GM12878 (cell line): ENCODE results near the gene MRM3. TPM values are rescaled to one million over a fixed set of nuclear protein-coding genes. Genes with fewer than 3 reads are reported as not detected.

ENCODE experiments used
- CHD1 ChIP-seq: IDR thresholded peaks from 2 replicates; pipeline ENCODE4 v1.6.1; 2012; ENCODE audit warnings: low read depth, low read length, improper control_type of control experiment
- CREM ChIP-seq: IDR thresholded peaks from 2 replicates; pipeline ENCODE4 v1.6.1; 2014; ENCODE audit warnings: antibody characterized with exemption, low read depth
- EZH2 ChIP-seq: IDR thresholded peaks from 2 replicates; pipeline ENCODE4 v1.6.1; 2012; ENCODE audit warnings: low read depth, mild to moderate bottlenecking, control low read depth, inconsistent platforms, low read length, borderline replicate concordance; ENCODE audit not compliant: control insufficient read depth
- KDM1A ChIP-seq: fragments of 200-600 bp; sonication (generic); IDR thresholded peaks from 2 replicates; pipeline ENCODE4 v1.6.1; 2016; ENCODE audit warnings: borderline replicate concordance
- NBN ChIP-seq: fragments of 450-650 bp; IDR thresholded peaks from 2 replicates; pipeline ENCODE4 v1.6.1; 2016
- NFYB ChIP-seq: IDR thresholded peaks from 2 replicates; pipeline ENCODE4 v1.6.1; 2011; ENCODE audit warnings: low read depth, mild to moderate bottlenecking, low read length, improper control_type of control experiment, moderate library complexity; ENCODE audit not compliant: insufficient read depth
- SREBF1 ChIP-seq: IDR thresholded peaks from 2 replicates; pipeline ENCODE4 v1.6.1; 2012; ENCODE audit warnings: mild to moderate bottlenecking, low read length
- SREBF2 ChIP-seq: IDR thresholded peaks from 2 replicates; pipeline ENCODE4 v1.6.1; 2012; ENCODE audit warnings: mild to moderate bottlenecking, low read length
- SRF ChIP-seq, 2 experiments: IDR thresholded peaks; 2 replicates each; pipeline ENCODE4 v1.6.1; 2011; ENCODE audit warnings: low read depth in 2 of 2, low read length in 2 of 2, mild to moderate bottlenecking in 1 of 2, moderate library complexity in 1 of 2
- SUPT20H ChIP-seq: IDR thresholded peaks from 2 replicates; pipeline ENCODE4 v1.6.1; 2011; ENCODE audit warnings: low read depth, mild to moderate bottlenecking, low read length, moderate library complexity, borderline replicate concordance; ENCODE audit not compliant: control insufficient read depth
- YY1 ChIP-seq: IDR thresholded peaks from 2 replicates; pipeline ENCODE4 v1.6.1; 2011; ENCODE audit warnings: low read depth, mild to moderate bottlenecking, low read length
- ZNF384 ChIP-seq: IDR thresholded peaks from 2 replicates; pipeline ENCODE4 v1.6.1; 2012; ENCODE audit warnings: low read depth, mild to moderate bottlenecking, low read length, improper control_type of control experiment, borderline replicate concordance
- ZSCAN29 ChIP-seq: fragments of 450-650 bp; IDR thresholded peaks from 2 replicates; pipeline ENCODE4 v1.6.1; 2017; ENCODE audit warnings: mild to moderate bottlenecking, moderate library complexity
- ZZZ3 ChIP-seq: IDR thresholded peaks from 2 replicates; pipeline ENCODE4 v1.6.1; 2011; ENCODE audit warnings: low read depth; ENCODE audit not compliant: control insufficient read depth, insufficient read length
- polyA plus RNA-seq, 11 experiments: library from polyadenylated mRNA; depleted of rRNA in 4 of 11; unstranded in 6 of 11; stranded (reverse) in 5 of 11; fragments of >200 nt; fragmentation: Nextera tagmentation in 4 of 11; fragmentation: Illumina TruSeq in 1 of 11; extraction: Ambion mirVana in 4 of 11; extraction: Trizol in 1 of 11; gene quantifications; 1 replicate in 1 of 11; 2 replicates in 10 of 11; pipeline versions ENCODE4 v1.2.1 to v1.2.3, GENCODE V29; 2011 to 2016; ENCODE audit warnings: inconsistent platforms in 2 of 11, missing spikeins in 2 of 11, low read depth in 1 of 11
- total RNA-seq, 4 experiments: library from RNA; depleted of rRNA in 3 of 4; stranded (reverse); fragments of >200 nt in 3 of 4; fragmentation: Illumina TruSeq in 1 of 4; extraction: Trizol in 1 of 4; gene quantifications; 2 replicates each; pipeline versions ENCODE4 v1.2.1 to v1.2.3, GENCODE V29; 2013 to 2021
- TF ChIP-seq, protein P1 (sequence below): fragments of 450-650 bp; IDR thresholded peaks from 2 replicates; pipeline ENCODE4 v1.6.1; 2016; ENCODE audit warnings: mild to moderate bottlenecking
- TF ChIP-seq, protein P2 (sequence below): fragments of 450-650 bp; IDR thresholded peaks from 2 replicates; pipeline ENCODE4 v1.6.1; 2017; ENCODE audit warnings: borderline replicate concordance
- TF ChIP-seq, protein P3 (sequence below): IDR thresholded peaks from 2 replicates; pipeline ENCODE4 v1.6.1; 2012; ENCODE audit warnings: mild to moderate bottlenecking, low read depth, low read length
- TF ChIP-seq, protein P4 (sequence below): fragments of 450-650 bp; conservative IDR thresholded peaks from 2 replicates; pipeline ENCODE4 v1.6.1; 2017; ENCODE audit warnings: mild to moderate bottlenecking, moderate library complexity

Gene MRM3
- total and polyA plus RNA-seq, 10 of the 15 experiments (the other 5 are each of a cell fraction or from before 2014, with no cell fraction given), result 2.3 to 48.9 (median 26.6) TPM

DNA sequence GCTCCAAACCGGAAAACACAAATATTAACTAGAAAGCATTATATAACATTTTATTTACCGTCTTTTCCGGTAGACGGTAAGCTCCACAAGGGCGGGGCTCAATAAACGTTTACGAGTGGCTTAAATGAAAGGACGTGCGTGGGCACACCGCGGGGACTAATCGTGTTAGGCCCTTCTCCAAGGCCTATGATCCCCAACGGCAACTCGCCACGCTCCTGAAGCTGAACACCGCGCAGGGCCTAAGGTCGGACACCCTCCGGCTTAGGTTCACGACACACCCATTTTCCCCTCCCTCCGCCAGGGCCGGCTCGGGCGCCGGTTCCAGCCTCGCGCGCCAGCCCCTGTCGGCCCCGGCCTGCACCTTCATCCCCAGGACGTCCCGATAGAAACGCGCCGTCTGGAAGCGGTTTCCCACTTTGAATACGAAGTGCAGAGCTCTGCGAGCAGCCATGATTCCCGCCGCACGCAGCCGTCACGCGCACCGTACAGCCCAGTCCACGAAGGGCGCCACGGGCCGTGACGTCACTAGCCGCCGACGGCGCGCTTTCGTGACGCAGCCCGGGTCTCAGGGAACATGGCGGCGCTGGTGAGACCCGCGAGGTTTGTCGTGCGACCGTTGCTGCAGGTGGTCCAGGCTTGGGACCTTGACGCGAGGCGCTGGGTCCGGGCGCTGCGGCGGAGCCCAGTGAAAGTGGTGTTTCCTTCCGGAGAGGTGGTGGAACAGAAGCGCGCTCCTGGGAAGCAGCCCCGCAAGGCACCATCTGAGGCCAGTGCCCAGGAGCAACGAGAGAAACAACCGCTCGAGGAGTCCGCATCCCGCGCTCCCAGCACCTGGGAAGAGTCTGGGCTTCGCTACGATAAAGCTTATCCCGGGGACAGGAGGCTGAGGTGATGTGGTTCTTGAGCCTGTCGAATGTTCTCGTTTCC, at the start of gene MRM3, which contains the start of gene GLOD4 (continued):
- TF ChIP-seq SRF (IDR thresholded peaks at IDR 0.05; ENCODE audit: low read depth in 2 of 2, low read length in 2 of 2), result peak; percentile 86 to 96
- no peak for TF ChIP-seq SREBF1
- TF ChIP-seq, protein P1, sequence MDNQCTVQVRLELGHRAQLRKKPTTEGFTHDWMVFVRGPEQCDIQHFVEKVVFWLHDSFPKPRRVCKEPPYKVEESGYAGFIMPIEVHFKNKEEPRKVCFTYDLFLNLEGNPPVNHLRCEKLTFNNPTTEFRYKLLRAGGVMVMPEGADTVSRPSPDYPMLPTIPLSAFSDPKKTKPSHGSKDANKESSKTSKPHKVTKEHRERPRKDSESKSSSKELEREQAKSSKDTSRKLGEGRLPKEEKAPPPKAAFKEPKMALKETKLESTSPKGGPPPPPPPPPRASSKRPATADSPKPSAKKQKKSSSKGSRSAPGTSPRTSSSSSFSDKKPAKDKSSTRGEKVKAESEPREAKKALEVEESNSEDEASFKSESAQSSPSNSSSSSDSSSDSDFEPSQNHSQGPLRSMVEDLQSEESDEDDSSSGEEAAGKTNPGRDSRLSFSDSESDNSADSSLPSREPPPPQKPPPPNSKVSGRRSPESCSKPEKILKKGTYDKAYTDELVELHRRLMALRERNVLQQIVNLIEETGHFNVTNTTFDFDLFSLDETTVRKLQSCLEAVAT, result 0 out of 2 replicates have a peak, but pooled peaks have one; percentile 18
- TF ChIP-seq, protein P2, sequence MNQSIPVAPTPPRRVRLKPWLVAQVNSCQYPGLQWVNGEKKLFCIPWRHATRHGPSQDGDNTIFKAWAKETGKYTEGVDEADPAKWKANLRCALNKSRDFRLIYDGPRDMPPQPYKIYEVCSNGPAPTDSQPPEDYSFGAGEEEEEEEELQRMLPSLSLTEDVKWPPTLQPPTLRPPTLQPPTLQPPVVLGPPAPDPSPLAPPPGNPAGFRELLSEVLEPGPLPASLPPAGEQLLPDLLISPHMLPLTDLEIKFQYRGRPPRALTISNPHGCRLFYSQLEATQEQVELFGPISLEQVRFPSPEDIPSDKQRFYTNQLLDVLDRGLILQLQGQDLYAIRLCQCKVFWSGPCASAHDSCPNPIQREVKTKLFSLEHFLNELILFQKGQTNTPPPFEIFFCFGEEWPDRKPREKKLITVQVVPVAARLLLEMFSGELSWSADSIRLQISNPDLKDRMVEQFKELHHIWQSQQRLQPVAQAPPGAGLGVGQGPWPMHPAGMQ, result no peak
- TF ChIP-seq ZSCAN29, result no peak
- TF ChIP-seq, protein P3, sequence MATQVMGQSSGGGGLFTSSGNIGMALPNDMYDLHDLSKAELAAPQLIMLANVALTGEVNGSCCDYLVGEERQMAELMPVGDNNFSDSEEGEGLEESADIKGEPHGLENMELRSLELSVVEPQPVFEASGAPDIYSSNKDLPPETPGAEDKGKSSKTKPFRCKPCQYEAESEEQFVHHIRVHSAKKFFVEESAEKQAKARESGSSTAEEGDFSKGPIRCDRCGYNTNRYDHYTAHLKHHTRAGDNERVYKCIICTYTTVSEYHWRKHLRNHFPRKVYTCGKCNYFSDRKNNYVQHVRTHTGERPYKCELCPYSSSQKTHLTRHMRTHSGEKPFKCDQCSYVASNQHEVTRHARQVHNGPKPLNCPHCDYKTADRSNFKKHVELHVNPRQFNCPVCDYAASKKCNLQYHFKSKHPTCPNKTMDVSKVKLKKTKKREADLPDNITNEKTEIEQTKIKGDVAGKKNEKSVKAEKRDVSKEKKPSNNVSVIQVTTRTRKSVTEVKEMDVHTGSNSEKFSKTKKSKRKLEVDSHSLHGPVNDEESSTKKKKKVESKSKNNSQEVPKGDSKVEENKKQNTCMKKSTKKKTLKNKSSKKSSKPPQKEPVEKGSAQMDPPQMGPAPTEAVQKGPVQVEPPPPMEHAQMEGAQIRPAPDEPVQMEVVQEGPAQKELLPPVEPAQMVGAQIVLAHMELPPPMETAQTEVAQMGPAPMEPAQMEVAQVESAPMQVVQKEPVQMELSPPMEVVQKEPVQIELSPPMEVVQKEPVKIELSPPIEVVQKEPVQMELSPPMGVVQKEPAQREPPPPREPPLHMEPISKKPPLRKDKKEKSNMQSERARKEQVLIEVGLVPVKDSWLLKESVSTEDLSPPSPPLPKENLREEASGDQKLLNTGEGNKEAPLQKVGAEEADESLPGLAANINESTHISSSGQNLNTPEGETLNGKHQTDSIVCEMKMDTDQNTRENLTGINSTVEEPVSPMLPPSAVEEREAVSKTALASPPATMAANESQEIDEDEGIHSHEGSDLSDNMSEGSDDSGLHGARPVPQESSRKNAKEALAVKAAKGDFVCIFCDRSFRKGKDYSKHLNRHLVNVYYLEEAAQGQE, result no peak
- TF ChIP-seq YY1, result peak; percentile 100
- no peak for TF ChIP-seq EZH2
- TF ChIP-seq NBN, result peak; percentile 100
- TF ChIP-seq ZNF384, result no peak
- TF ChIP-seq, protein P4, sequence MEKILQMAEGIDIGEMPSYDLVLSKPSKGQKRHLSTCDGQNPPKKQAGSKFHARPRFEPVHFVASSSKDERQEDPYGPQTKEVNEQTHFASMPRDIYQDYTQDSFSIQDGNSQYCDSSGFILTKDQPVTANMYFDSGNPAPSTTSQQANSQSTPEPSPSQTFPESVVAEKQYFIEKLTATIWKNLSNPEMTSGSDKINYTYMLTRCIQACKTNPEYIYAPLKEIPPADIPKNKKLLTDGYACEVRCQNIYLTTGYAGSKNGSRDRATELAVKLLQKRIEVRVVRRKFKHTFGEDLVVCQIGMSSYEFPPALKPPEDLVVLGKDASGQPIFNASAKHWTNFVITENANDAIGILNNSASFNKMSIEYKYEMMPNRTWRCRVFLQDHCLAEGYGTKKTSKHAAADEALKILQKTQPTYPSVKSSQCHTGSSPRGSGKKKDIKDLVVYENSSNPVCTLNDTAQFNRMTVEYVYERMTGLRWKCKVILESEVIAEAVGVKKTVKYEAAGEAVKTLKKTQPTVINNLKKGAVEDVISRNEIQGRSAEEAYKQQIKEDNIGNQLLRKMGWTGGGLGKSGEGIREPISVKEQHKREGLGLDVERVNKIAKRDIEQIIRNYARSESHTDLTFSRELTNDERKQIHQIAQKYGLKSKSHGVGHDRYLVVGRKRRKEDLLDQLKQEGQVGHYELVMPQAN, result peak; percentile 91; the same call in 1 of the 2 replicates
- no peak for TF ChIP-seq ZZZ3
- no peak for TF ChIP-seq CHD1
- TF ChIP-seq KDM1A, result no peak
- no peak for TF ChIP-seq SUPT20H
- no peak for TF ChIP-seq SREBF2
- peak; percentile 100 for TF ChIP-seq CREM
- peak; percentile 61; the same call in 1 of the 2 replicates for TF ChIP-seq NFYB
